Osteocyte (in vitro differentiated cells): Measurements from ENCODE around the gene SNX5. TPM values are rescaled to one million over a fixed set of nuclear protein-coding genes. Genes with fewer than 3 reads are reported as not detected.
"Not testable (repeated sequence)": the region's sequence is repeated elsewhere in the genome, so short reads cannot be mapped to it uniquely, and the experiment has no call there.

Source experiments
- DNase-seq: peaks from one replicate; pipeline ENCODE4 v3.0.0; 2021; ENCODE audit warnings: mixed read lengths; ENCODE audit not compliant: unreplicated experiment; ENCODE audit errors: extremely low spot score
- H3K27ac Mint-ChIP-seq: one replicate; pipeline ENCODE4 v1.8.0; 2021; ENCODE audit warnings: mild to moderate bottlenecking, mixed read lengths; ENCODE audit not compliant: unreplicated experiment
- H3K27me3 Mint-ChIP-seq: one replicate; pipeline ENCODE4 v1.8.0; 2021; ENCODE audit warnings: mixed read lengths; ENCODE audit not compliant: unreplicated experiment
- H3K36me3 Mint-ChIP-seq: one replicate; pipeline ENCODE4 v1.8.0; 2021; ENCODE audit warnings: mixed read lengths; ENCODE audit not compliant: unreplicated experiment
- H3K4me1 Mint-ChIP-seq: one replicate; pipeline ENCODE4 v1.8.0; 2021; ENCODE audit warnings: mixed read lengths; ENCODE audit not compliant: unreplicated experiment
- H3K4me3 Mint-ChIP-seq: one replicate; pipeline ENCODE4 v1.8.0; 2021; ENCODE audit warnings: mild to moderate bottlenecking, moderate library complexity, mixed read lengths; ENCODE audit not compliant: unreplicated experiment
- H3K9me3 Mint-ChIP-seq: one replicate; pipeline ENCODE4 v1.8.0; 2021; ENCODE audit warnings: mixed read lengths; ENCODE audit not compliant: unreplicated experiment
- CTCF ChIP-seq: fragments of 200-600 bp; sonication (generic); IDR thresholded peaks from 2 replicates; pipeline ENCODE4 v1.5.0; 2021; ENCODE audit warnings: antibody characterized with exemption, mild to moderate bottlenecking, moderate library complexity
- total RNA-seq: library from RNA; stranded (reverse); gene quantifications from 2 replicates; pipeline ENCODE4 v1.2.1, GENCODE V29; 2021

Gene SNX5
- total RNA-seq, 1 donor from 2014 or later = 147 TPM

GRCh38 chr20:17964073-17964472 is 4.5 kb downstream of the SNX5 start:
- no peaks in the 10 kb centered on the region for H3K27me3 Mint-ChIP-seq
- H3K27ac Mint-ChIP-seq = peak overlapping the region; percentile 87

GRCh38 chr20:17963114-17963897 is 5.3 kb downstream of the SNX5 start:
- no peak for TF ChIP-seq CTCF
- Mint-ChIP-seq H3K36me3 (peaks cover 20% of the 10 kb centered on the region), H3K4me3 (peak overlapping the region; percentile 44), H3K4me1 (peaks cover 83% of the 10 kb centered on the region), H3K9me3 (no peaks in the 10 kb centered on the region), H3K27ac (peak overlapping the region; percentile 87), H3K27me3 (no peaks in the 10 kb centered on the region)
- DNase-seq = no peak

More at GRCh38 chr20:17964073-17964472, 4.5 kb downstream of the SNX5 start:
- Mint-ChIP-seq H3K4me3 (peak overlapping the region; percentile 42), H3K36me3 (peaks cover 20% of the 10 kb centered on the region), H3K4me1 (peaks cover 75% of the 10 kb centered on the region), H3K9me3 (no peaks in the 10 kb centered on the region)
- no peak for TF ChIP-seq CTCF
- no peak for DNase-seq

- DNase-seq = no peak
- H3K27ac Mint-ChIP-seq = peak overlapping the region; percentile 87
- H3K4me3 Mint-ChIP-seq = peak overlapping the region; percentile 19
- H3K9me3 Mint-ChIP-seq = no peaks in the 10 kb centered on the region
- peaks cover 10% of the 10 kb centered on the region for H3K36me3 Mint-ChIP-seq
- peaks cover 93% of the 10 kb centered on the region for H3K4me1 Mint-ChIP-seq
- no peaks in the 10 kb centered on the region for H3K27me3 Mint-ChIP-seq
- TF ChIP-seq CTCF = no peak
Measured at GRCh38 chr20:17961587-17961940, 7.0 kb downstream of the SNX5 start.

GRCh38 chr20:17960927-17961586 is 7.5 kb downstream of the SNX5 start:
- Mint-ChIP-seq H3K27me3 (no peaks in the 10 kb centered on the region), H3K4me1 (peaks cover 89% of the 10 kb centered on the region), H3K36me3 (peaks cover 12% of the 10 kb centered on the region), H3K27ac (peak overlapping the region; percentile 87), H3K9me3 (no peaks in the 10 kb centered on the region), H3K4me3 (peak overlapping the region; percentile 19)
- no peak for TF ChIP-seq CTCF
- no peak for DNase-seq

- H3K4me3 Mint-ChIP-seq, H3K9me3 Mint-ChIP-seq, H3K27me3 Mint-ChIP-seq, DNase-seq: not testable (repeated sequence)
- peaks cover 18% of the 10 kb centered on the region for H3K36me3 Mint-ChIP-seq
- peaks cover 89% of the 10 kb centered on the region for H3K4me1 Mint-ChIP-seq
- peak overlapping the region; percentile 87 for H3K27ac Mint-ChIP-seq
Measured at GRCh38 chr20:17960400-17960885, 8.2 kb downstream of the SNX5 start.
